GM21447 (cell line): ENCODE results near the gene UNC50.
"Not testable (repeated sequence)": the region's sequence is repeated elsewhere in the genome, so short reads cannot be mapped to it uniquely, and the experiment has no call there.

Experiments
- ATAC-seq: cut with Tn5 transposase; IDR thresholded peaks from one replicate; pipeline ENCODE4 v1.9.1; 2021; ENCODE audit not compliant: unreplicated experiment

The UNC50 gene

GRCh38 chr2:98607741-98608115, 661 bp upstream of the UNC50 start:
- peak; percentile 5 for ATAC-seq

DNA sequence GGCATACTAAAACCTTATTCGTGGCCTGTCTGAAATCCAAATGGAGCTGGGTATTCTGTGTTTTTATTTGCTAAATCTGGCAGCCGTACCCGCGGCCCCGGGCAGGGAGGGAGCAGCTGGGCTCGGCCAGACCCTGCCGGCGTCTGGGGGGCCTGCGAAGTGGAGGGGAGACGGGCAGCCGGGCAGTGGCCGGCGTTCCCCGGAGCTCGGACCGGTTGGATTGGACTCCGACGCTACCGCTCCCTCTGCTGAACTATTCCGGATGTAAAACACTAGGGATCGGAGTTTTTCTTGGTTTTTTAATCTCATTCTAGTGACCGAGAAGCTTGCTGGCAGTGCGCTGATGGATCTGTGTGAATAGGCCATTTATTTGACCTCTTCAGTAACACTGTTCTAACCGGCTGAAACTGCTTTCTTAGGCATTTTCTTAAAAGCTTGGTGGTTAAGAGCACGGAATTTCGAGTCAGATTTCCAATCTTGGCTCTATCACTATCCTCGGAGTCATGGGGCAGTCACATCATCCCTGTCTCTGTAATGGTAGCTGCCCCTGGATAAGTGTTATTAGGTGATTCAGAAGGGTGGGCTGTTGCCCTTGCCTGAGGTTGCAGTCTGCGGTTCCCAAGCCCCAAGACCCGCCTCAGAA, 694 bp downstream of the UNC50 start:
- no peak for ATAC-seq

- no peak for ATAC-seq
Observed at GRCh38 chr2:98614024-98614739, 5.8 kb downstream of the UNC50 start.

GRCh38 chr2:98615481-98615880, 7.1 kb downstream of the UNC50 start:
- ATAC-seq, result no peak

- no peak for ATAC-seq
Observed at GRCh38 chr2:98617149-98617548, 8.8 kb downstream of the UNC50 start.

DNA sequence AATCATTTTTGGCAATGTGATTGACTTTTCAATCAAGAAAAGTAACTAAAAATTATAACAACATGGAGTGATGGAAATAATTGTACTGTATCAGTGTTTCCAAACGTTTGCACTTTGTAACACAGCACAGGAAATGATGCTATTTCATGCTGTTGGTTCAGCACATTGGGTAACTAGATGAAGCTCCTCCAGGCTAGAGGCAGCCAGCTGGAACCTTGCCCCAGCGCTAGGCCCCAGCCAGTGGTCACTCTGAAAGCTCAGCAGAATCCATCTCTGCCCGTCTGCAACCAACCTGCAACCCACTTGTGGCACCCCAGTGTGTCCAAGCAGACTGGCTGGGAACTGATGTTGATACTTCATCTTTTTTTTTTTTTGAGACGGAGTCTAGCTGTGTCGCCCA, 15.3 kb downstream of the UNC50 start:
- ATAC-seq, result no peak

GRCh38 chr2:98632351-98632750, 24.0 kb downstream of the UNC50 start:
- ATAC-seq, result no peak

- ATAC-seq, result no peak
Observed at GRCh38 chr2:98634406-98635092, 26.2 kb downstream of the UNC50 start.

DNA sequence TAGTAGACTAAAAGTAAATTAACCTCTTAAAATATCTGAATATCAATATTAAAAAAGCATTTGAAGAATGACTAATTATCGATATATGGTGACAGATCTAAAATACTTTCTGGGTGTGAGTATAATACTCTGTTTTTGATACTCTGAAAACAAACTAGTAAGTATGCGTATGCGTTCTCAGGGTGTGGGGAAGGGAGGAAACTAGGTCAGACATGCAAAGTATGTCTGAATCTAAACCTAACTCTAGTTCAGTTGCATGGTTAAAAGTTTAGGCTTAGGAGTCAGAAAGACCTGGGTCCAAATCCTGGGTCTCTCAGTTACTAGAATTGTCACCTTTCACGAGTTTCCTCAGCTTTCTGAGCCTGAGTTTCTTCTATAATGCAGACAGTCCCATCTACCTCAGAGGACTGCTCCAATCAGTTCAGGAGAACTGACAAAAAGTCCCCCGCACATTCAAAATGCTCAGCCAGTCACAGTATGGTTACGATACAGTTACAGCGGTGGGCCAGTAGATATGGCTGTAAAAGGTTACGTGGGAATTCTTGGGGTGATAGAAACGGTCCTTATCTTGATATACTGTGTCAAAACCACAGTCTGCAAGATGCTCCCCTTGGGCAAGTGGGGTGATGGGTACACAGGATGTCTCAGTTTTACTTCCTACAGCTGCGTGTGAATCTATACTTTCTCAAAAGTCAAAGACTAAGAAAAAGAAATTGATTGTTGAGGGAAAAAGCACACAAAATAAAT, 29.2 kb downstream of the UNC50 start:
- ATAC-seq, result peak; percentile 81

DNA sequence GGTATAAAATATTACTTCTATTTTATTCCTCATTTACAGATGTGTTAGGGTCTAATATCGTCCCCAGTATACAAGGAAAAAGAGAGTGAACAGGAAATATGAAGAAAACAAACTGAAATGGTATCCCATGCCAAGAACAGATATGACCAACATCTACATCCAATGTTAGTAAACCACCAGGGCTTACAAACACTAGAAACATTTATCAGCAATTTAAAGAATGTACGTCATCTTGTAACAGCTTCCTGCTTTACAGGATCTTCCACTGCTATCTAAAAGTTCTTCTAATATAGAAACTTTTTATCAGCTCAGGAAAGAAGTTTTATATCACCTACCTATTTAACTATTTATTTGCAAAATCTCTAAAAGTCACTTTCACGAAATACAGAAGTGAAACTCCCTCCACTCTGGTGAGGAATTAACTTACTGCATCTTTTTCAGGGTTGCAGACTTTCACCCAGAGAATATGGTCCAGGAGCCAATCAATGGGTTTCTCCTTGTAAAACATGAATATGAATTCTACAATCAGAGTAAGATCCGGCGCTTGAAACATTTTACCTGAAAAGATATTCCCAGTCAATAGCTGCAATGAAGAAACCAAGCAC, 35.2 kb downstream of the UNC50 start:
- ATAC-seq, result no peak

DNA sequence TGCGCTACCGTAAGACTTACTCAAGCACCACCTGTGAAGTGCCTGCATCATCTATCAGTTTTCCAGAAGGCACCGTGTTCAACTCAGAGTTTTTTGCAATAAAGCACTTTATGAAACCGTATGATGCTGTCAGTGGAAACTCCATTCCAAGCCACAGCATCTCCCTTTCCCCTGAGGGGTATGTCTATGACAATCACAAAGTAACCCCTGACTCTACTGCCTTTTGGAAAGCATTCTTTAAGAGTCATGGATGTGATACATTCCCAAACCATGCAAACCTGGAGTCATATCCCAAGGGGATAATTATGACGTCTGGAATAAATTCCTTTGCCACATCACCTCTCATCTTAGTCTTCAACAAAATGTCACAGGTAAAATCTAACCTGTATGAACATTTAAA, 39.2 kb downstream of the UNC50 start:
- no peak for ATAC-seq

- no peak for ATAC-seq
Observed at GRCh38 chr2:98648451-98648850, 40.1 kb downstream of the UNC50 start.

- ATAC-seq, result peak; percentile 58
Observed at GRCh38 chr2:98649135-98649991, 41.0 kb downstream of the UNC50 start.

DNA sequence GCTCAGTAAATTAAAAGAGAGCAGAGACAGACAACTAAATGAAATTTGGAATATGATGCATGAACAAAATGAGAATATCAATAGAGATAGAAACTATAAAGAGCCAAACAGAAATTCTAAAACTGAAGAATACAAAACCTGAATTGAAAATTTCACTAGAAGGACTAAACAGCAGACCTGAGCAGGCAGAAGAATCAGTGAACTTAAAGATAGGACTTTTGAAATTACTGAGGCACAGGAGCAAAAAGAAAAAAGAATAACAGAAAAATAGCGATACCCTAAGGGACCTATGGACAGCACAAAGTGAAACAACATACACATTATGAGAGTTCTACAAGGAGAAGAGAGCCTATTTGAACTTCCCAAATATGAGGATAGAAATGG, 41.6 kb downstream of the UNC50 start:
- ATAC-seq, result no peak

- ATAC-seq, result no peak
Observed at GRCh38 chr2:98650998-98651397, 42.6 kb downstream of the UNC50 start.

- no peak for ATAC-seq
Observed at GRCh38 chr2:98654699-98655495, 46.5 kb downstream of the UNC50 start.

- no peak for ATAC-seq
Observed at GRCh38 chr2:98656800-98657199, 48.4 kb downstream of the UNC50 start.

GRCh38 chr2:98658816-98659490, 50.6 kb downstream of the UNC50 start:
- ATAC-seq, result no peak

- ATAC-seq, result not testable (repeated sequence)
Observed at GRCh38 chr2:98659491-98659840, 51.1 kb downstream of the UNC50 start.
